NCI-H2196 (cell line): ENCODE data around the gene MKLN1.
"Not testable (repeated sequence)": the region's sequence is repeated elsewhere in the genome, so short reads cannot be mapped to it uniquely, and the experiment has no call there.

ENCODE experiments used
- DNase-seq: peaks from one replicate; lab custom pipeline; 2025; ENCODE audit not compliant: unreplicated experiment; lab: John Stamatoyannopoulos, UW

MKLN1 gene

DNA sequence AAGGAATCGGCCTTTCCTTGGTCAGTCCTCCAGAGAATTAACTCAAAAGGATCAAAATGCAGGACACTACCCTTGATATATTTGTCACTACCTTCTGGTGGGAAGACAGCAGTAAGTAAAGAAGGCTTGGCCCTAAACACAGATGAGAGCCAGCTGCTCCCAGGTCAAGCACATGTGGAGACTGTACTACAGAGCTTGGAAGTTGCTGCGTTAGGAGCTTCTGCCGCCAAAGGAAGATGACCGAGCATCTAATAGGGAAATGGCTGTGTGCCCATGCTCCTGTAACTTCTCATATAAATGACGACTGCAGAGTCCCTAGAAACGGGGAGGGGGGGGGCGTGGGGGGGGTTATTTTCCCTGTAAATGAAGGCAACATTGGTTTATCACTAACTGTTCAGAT lies 169.8 kb downstream of the MKLN1 start:
- DNase-seq: no peak

GRCh38 chr7:131498237-131498885 lies 170.7 kb downstream of the MKLN1 start:
- no peak for DNase-seq

DNA sequence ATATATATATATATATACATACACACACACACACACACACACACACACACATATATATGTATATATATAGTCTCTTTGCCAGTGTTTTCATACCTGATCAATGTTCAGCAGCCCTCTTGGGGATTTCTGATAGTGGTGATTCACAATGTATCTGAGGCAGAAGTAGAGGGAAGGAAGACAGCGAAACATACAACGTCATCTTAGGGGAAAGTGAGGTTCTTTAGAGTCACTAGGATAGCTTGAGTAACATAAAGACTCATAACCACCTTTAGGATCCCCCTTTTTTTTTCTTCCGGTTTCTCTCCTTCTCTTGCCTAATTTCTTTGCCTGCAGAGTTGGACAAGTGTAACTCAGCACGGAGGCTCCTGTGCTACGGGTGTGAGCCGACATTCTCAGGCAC lies 172.1 kb downstream of the MKLN1 start:
- DNase-seq: no peak

GRCh38 chr7:131500357-131500756 lies 172.7 kb downstream of the MKLN1 start:
- no peak for DNase-seq

- no peak for DNase-seq
These were observed 173.7 kb downstream of the MKLN1 start for GRCh38 chr7:131501422-131501821.

DNA sequence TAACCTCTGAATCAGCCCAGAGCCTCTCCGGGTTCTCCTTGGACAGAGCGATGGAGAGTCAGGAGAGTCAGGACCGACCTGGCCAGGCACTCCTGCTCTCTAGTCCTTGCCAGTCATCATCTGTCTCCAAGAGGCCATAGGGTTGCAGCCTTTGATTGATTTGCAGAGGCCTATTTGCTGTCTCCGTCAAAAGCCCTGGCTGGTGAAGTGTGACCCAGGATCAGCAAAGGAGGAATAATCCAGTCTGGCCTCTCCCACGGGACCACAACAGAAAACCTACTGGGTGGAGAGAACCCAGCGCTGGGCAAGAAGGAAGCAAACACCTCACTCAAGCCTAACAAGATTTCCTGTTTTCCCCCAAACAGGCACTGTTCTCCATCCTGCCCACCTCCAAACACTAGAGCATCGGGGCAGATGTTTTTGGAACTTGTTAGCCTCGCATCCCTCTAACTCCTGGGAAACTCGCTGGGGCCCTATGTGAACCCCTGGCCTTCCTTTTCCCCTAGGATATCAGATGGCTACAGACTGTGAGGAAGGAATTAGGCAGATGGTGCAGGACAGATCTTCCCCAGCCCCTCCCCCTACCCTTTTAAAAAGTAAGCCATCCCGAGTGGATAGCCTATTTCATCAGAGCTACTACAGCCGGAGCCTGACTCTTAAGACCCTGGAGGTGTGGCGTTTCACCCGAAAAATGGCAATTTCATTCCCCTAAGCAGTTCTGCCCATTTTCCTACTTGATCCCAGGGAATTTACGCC lies 174.4 kb downstream of the MKLN1 start:
- DNase-seq: no peak

DNA sequence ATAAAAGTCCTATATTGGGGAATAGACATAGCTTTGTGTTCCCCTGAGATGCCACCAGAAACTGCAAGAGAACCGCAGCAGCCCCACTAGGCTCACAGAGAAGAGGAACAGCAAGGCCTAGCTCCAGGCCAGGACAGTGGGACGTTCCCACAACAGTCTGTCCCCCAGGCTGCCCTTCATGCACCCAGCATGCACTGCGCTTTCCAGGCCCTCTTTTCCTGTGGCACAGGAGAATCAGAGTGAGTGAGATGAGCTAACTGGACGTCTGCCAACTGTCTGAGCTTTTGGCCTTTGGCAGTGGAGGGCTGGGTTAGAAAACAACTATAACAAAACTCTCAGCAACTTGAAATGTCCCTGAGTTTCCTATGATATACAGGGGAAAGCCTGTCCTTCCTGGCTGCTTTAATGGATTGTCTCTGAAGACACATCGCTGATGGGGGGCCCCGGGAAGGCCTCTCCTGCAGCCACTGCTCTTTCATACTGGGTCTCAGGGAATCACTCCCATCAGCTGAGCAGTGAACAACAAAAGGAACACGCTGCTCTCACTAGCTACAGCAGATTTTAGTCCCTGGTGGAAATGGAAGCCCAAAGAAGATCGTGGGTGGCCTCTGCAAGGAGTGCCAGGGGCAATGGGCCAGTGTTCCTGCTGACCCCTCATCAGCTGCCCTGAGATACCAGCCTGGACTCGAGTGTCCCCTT lies 175.3 kb downstream of the MKLN1 start:
- peak; percentile 27 for DNase-seq

- DNase-seq: no peak
These were observed 176.0 kb downstream of the MKLN1 start for GRCh38 chr7:131503639-131504038.

DNA sequence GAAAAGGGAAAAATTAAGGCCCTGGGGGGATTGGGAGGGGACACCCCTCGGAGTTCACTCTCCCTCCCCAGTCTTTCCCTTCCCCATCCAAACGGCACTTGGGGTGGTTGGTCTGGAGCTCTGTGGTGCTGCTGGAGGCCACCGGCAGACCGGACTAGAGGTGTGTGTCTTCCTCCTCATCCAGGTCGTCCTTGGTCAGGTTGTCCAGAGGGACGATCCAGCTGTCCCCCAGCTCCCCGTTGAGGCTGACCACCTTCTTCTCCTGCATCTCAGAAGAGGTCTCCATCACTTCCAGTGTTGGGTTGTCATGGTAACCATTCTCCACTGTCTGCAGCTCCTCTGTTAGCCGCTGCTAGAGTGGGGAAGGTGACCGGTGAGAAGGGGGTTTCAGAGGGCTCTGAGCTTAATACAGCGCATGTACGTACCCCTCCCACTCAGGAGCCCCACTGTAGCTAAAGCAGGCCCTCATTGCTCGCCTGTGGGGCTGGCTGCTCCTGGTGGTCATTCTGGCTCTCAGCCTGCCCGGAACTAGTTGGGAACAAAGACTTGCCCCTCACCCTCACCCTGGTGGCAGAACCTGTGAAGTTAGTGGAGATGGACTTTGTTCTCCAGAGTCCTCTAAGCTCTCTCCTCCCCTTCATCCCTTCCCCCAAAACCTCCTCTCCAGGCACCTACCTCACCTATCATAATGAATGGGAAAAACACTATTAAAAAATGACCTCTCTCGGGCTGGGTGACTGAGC lies 176.7 kb downstream of the MKLN1 start:
- no peak for DNase-seq

DNA sequence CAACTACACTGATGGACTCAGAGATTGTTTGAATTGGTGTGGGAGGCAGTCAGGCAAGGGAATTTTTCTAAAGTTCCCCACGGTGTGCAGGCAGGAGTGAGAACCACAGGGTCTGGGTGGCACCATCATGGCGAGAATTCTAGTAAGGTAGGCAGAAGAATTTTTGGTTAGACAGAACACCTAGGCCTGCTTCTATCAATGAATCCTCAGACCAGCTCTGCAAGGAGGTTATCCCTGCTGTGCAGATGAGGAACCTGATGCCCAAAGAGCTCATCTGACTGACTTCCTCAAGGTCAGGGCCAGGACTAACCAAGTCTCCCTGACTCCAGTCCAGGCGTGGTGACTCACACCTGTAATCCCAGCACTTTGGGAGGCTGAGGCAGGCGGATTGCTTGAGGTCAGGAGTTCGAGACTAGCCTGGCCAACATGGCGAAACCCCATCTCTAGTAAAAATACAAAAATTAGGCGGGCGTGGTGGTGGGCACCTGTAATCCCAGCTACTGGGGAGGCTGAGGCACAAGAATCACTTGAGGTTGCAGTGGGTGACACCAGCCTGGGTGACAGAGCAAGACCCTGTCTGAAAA lies 177.5 kb downstream of the MKLN1 start:
- DNase-seq: not testable (repeated sequence)

DNA sequence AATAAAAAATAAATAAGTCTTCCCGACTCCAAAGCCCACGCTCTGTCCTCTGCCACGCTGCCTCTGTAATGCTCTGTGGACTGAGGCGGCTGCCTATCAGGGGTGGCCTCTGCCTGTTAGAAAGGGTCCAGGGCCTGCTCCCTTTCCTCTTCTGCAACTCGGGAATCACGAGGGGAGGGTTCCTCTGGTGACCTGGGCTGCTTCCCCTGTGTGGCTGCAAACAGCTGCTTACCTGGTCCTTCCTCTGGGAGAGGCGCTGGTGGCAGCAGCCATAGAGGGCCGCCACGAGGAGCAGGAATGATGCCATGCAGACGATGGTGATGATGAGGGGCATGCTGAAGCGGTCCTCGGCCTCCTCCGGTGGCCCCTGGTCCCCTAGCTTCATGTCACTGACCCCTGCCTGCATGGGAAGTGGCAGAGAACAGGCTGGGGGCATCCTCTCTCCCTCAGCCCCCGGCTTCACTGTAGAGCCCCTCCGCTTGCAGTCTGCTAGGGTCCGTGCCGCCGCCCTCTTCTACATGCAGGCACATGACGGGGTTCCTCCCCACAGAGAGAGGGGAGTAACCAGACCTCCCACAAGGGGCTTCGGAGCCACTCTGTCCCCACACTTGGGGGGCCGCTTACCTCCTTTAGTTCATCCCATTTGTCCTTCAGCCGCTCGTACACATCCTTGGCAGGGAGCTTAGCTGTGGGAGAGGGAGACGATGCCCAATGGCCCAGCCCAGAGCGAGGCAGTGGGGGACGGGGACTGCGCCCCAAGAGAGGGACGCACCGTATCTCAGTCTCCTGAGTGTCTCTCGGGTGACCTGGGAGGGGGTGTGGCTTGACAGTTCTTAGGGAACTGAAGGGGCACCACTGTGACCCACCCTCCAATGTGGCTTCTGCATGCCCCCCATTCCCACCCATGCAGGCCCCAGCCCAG lies 178.2 kb downstream of the MKLN1 start:
- no peak for DNase-seq

DNA sequence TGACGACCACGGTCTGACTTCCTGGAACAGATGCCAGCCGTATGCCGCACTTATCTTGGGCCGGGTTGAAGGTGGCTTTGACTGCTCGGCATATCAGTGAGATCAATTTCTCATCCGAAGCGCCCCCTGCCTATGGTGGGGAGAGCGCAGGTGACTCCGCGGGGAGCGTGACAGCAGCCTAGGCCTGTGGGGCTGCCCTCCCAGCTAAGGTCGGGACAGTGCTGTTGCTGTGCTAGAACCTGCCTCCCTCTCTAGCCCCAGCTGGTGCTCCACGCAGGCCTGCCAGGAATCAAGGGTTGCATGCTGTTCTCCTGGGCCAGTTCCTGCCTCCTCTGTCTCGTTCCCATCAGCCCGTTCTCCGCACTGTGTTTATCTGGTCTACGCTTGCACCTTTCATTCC lies 178.9 kb downstream of the MKLN1 start:
- no peak for DNase-seq

- peak; percentile 54 for DNase-seq
These were observed 180.1 kb downstream of the MKLN1 start for GRCh38 chr7:131507592-131508331.

DNA sequence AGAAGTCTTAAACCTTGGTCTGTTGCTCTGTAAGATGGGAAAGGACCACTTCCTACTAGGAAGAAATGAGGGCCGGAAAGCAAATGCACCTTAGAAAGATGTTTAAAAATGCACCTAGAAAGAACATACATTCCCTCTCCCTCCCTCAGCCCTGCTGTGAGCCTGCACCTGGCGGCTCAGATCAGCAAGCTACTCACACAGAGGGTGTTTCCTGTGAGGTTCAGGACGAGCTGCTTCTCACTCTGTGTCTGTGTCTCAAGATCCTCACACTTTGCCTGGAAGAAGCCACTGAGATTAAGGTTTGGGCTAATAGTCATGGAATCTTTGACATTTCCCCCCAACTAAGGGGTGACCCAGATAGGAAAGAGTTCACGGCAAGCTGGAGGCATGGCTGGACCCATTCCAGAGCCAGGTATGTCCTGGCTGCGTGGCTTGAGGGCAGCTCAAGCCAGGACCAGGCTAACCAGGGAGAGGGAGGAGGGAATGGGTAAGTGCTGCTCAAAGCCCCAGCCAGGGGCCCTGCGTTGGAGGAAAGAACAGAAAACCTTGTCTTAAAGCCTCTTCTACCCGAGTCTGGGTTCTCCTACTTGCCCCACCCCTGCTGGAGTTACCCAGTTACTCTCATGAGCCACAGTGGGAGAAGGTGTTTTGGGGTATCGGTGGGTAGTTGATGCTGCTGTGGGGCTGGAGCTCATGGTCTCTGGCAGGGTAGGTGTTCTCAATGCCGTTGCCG lies 181.2 kb downstream of the MKLN1 start:
- no peak for DNase-seq

DNA sequence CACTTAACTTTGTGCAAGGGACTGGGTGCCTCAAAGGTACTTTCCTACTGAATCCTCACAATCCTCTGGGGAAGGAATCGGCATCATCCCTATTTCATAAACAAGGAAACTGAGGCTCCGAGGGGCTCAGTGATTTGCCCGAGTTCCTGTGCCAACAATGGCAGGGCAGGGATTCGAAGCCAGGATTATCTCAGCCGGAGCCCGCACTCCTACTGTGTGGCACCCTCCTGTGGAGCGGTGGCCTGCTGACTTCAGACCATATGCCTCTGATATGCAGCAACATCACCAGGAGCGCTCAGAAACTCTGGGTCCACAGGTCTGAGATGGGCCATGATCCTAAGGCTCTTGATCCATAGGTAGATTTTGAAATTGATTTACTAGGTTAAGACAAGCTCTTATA lies 182.1 kb downstream of the MKLN1 start:
- no peak for DNase-seq

- no peak for DNase-seq
These were observed 183.4 kb downstream of the MKLN1 start for GRCh38 chr7:131511071-131511470.

DNA sequence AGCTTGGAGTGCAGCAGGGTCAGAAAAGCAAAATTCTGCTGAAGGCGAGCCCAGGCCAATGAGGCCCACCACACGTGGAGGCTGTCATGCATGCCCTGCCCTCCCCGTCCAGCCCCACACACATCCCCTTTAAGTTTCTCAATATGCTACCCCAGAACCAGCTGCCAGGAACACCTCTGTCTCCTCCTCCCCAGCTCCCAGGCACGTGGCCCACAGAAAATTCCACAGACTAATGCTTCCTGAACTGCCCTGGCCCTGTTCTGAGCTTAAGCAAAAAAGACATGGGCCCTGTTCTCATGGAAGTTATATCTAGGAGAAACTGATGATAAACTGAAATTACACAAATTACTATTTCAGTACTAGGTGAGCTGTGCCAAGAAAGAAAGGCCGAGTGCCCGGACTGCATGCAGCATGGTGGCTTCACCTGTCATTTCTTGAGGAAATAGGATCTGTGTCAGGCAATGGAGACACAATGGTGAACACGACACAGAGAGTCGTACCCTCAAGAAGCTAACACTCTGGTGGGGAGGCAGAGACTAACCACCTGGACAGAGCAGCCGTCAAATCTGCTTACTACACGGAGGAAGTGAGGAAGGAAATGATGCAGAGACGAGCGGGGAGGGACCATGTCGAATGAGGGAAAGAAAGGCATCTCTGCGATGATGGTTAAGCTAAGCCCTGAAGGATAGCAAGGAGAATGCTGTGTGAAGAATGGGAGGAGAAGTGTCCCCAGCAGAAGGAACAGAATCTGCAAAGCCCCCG lies 184.3 kb downstream of the MKLN1 start:
- DNase-seq: no peak
